RWPE1 (cell line): ENCODE measurements around the gene APBB3.

ENCODE experiments used
- CTCF ChIA-PET: fragments of 350-600 bp; sonication (Branson Sonifier 250); formaldehyde crosslinking; extraction: SDS; loops from one replicate; lab custom pipeline; 2021; lab: Yijun Ruan, JAX
- POLR2A ChIA-PET: fragments of 400-600 bp; formaldehyde crosslinking; extraction: SDS; loops from one replicate; lab custom pipeline; 2020; ENCODE audit warnings: antibody characterized with exemption; ENCODE audit not compliant: low non-redundant PET; lab: Yijun Ruan, JAX
- DNase-seq: peaks from one replicate; pipeline ENCODE4 v3.0.0; 2012; ENCODE audit warnings: low spot score
- H3K27ac ChIP-seq: fragments of 450-650 bp; 2 replicates; pipeline ENCODE4 v1.5.1; 2017
- CTCF ChIP-seq: fragments of 450-650 bp; conservative IDR thresholded peaks from 2 replicates; pipeline ENCODE4 v1.5.1; 2017; ENCODE audit warnings: low read depth, mild to moderate bottlenecking

Gene APBB3

GRCh38 chr5:140509898-140510297 is 54.5 kb downstream of the APBB3 start:
- CTCF ChIA-PET = interaction anchor here (0.5 kb wide), 1 partner anchor 10 kb away, joined by 5 read pairs; no protein-coding TSS in a partner anchor
- POLR2A ChIA-PET = no interaction called here
- H3K27ac ChIP-seq = no peak overlapping the region
- TF ChIP-seq CTCF = no peak
- DNase-seq = no peak
